ENCODE results near the gene ACMSD.
"Not testable (repeated sequence)": the region's sequence is repeated elsewhere in the genome, so short reads cannot be mapped to it uniquely, and the experiment has no call there.

ACMSD gene

DNA sequence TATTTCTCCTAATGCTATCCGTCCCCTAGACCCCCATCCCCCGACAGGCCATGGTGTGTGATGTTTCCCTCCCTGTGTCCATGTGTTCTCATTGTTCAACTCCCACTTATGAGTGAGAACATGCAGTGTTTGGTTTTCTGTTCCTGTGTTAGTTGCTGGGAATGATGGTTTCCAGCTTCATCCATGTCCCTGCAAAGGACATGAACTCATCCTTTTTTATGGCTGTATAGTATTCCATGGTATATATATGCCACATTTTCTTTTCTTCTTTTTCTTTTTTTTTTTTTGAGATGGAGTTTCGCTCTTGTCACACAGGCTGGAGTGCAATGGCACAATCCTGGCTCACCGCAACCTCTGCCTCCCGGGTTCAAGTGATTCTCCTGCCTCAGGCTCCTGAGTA, 9.2 kb downstream of the ACMSD start:
- DNase-seq (ENCODE audit: low read depth in 2 of 2) = not testable (repeated sequence)

DNA sequence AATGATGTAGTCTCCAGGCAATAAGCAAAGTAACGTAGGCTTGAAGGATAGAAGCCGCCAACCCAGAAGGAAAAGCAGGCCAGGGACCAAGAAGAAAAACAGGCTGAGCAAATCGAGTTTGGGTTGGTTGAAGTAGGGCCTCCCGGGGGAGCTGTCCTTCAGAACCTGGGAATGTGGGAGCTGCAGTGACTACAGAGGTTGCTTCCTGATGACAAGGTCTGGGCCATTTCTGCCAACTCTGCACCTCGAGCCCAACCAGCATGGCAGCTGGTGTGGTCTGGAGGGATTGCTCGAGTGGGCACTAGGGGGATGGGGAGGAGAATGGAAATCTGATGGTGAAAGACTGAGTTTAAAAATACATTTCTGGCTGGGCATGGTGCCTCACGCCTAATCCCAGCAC, 14.1 kb downstream of the ACMSD start:
- DNase-seq (ENCODE audit: low read depth in 2 of 2) = no peak

DNA sequence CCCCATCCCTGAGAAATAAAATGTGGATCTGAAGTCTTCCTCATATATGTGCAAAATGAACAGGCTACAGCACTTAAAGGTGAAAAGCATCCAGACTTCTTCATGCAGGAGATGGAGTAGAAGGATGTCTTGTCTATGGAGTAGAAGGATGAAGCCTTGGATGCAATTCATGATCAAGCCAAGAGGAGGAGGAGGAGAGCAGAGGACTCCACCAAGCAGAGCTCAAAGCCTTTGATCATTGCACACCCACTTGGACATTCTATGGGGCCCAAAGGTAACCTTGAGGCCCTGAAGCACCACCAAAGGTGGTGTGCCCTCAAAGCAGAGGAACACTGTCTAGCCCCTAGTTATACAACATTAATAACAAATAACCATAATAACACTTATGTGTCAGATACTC, 17.3 kb downstream of the ACMSD start:
- DNase-seq (ENCODE audit: low read depth in 2 of 2) = no peak

DNA sequence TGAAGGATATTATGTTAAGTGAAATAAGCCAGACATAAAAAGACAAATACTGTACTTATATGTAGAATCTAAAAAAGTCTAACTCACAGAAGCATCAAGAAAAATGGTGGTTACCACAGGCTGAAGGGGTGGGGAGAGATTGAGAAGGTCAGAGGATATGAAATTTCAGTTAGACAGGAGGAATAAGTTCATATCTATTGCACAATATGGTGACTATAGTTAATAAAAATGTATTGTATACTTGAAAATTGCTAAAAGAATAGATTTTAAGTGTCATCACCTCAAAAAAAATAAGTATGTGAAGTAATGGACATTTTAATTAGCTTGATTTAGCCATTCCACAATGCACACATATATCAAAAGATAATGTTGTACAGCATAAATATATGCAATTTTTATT, 19.8 kb downstream of the ACMSD start:
- DNase-seq (ENCODE audit: low read depth in 2 of 2) = no peak

DNA sequence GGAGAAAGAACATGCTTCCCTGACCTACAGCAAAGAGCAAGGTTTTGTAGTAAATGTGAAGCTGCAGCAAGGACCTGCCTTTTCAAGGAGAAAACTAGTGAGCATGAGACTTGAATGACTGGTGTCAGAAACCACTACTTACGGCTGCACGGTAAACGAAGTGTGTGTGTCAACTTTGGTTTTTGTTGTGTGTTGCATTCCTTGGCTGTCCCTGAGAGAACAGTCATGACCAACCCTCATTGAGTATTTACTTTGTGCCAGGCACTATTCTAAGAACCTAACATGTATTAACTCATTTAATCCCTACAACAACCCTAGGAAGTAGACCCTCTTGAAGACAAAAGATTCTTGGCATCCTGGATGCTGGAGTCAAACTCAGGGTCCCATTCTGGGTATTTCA, 22.8 kb downstream of the ACMSD start:
- no peak for DNase-seq (ENCODE audit: low read depth in 2 of 2)

DNA sequence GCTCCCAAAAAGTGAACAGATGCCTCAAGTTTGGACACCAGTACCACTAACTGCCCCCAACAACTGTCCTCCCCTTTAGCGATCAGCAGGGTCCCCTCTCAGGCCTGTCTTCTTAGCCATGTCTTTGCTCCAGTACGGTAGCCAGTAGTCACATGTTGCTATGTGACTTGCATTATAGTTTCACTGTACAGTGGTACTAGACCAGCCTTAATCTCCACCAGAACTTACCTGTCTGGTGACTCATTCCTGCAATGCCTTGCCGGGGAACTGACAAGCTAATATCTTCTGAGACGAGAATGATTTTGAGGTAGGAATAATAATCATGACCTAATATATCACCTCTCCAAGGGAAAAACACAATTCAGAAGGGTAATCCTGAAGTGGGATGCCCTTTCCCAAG, 23.7 kb downstream of the ACMSD start:
- no peak for DNase-seq (ENCODE audit: low read depth in 2 of 2)

DNA sequence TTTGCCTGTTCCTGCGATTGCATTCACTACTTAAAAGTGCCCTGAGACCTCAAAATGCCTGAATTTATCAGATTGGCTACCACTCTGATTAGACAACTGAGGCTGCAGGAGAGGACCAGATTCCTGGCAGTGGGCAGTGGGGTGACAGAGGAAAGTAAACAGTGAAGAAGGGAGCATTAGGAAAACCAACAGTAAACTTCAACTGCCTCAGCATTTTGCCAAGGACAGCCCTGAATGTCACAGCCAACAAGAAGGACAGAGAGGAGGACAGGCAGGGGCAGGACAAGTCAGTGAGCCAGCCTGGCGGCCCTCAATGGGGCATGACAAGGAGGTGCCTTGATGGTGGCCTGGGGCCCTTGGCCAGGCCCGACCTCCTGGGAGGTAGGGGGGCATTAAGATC, 24.3 kb downstream of the ACMSD start:
- DNase-seq (ENCODE audit: low read depth in 2 of 2) = no peak

DNA sequence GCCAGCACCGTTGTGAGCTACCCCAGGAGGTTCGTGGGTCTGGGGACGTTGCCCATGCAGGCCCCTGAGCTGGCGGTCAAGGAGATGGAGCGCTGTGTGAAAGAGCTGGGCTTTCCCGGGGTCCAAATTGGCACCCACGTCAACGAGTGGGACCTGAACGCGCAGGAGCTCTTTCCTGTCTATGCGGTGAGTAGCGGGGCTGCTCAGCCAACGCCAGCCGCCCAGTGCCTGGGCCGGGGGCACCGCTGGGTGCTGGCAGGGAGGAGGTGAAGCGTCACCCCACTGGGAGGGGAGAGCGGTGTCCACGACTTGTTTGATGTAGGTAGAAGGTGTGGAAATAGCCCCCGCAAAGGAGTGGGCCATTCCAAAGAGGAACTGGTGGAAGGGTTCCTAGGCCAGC, 25.0 kb downstream of the ACMSD start:
- no peak for DNase-seq (ENCODE audit: low read depth in 2 of 2)

DNA sequence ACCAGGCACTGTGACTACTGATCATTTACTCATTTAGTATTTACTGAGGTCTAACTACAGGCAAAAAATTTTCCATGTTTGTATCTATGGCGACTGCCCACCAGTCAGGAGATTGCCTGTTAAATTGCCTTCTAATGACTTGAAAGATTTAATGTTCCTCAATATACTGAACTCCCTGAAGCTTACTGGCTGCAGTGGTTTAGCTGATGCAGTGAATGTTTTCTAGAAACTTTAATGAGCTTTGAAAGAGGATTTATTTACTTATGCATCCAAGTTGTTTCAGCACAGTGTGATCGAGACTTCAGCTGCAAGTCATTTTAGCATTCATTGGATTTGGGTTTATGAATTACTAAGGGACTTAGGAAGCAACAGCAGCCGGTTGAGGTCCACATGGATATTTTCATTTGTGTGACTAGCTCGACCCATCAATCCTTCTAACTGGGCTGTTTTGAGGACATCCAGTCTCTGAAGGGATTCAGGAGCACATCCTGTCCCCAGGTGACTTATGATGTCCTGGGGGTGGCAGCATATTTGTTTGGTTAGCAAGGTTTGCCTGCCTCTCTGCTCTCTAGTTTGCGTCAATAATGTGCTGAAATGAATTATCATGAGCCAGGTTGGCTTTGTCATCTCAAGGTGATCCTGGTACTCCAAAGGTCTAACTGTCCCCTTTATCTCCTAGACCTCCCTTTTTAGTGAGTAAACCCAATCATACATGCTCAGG, 26.8 kb downstream of the ACMSD start:
- no peak for DNase-seq (ENCODE audit: low read depth in 2 of 2)

DNA sequence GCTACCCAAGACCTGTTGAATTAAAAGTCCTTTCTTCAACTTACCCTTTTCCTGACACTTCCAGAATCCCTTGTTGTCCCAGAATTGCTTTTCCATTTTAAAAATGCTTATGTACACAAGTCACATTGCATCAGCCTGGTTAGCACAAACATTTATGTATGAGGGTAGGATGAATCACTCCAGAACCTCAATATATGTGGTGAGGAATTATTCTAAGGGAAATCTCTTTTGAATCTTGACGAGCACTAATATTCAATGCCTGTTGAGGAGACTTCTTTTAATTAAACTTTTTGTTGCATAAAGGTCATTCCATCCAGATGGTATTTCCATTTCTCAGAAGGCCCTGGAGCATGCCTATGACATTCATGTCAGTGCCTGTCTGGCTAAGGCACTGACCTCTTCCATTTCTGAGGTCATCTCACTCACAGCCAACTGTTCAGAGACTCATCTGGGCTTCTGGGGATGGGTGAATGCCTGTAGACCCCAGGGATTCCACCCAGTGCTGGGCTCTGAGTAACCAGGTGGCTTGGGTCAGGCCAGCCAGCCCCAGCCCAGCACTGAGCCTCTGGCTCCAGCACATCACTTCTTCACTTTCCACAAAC, 28.2 kb downstream of the ACMSD start:
- peak; percentile 3 to 4 for DNase-seq (ENCODE audit: low read depth in 2 of 2)

DNA sequence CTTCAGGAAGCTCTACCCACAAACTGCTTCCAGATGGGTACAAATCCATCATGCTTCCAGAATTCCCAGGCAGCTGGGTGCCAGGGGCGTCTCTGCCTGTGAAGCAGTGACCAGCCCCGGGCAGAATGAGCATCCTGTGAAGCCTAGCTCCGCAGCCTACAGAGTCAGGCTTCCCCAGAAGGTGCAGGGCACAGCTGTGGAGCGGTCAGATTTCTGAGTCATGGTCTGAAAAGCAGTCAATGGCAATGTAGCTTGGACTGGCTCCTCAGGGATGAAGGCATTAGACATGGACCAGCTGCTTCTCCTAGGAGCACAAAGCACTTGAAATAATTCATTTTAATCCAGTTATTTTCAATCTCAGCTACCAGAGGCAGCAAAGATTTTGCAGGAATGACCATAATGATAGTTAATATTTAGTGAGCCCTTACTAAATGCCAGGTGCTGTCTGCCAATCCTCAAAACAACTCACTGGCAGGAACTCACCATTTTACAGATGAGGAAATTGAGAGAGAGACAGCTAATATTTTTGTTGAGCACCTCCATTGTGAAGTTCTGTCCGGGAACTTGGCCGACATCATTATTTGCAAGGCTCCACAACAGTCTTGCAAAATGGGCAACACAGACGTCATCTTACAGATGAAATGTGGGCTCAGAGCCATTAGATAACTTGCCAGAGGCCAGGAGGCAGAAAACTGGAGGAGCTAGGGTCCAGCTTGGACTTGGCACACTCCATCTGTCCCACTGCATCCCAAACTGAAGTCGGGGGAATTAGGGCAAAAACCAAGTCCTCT, 31.7 kb downstream of the ACMSD start:
- DNase-seq (ENCODE audit: low read depth in 2 of 2) = no peak

DNA sequence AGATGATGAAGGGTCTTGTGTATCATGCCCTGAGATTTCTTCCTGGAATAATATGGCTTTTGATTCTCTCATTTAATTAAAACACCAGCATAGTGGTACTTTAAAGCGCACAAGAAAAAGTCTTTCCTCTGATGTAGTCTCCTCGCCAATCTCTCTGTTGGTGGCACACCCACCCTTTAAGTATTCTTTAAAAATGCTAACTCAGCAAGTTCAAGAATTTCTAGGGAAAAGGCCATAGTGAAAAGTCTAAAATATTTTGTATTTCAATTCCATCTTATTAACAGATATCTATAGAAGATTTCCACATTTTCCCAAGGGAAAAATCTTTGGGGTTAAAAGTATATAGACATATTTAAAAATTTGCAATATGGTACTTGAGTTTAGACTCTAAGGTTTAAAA, 34.7 kb downstream of the ACMSD start:
- no peak for DNase-seq (ENCODE audit: low read depth in 2 of 2)

DNA sequence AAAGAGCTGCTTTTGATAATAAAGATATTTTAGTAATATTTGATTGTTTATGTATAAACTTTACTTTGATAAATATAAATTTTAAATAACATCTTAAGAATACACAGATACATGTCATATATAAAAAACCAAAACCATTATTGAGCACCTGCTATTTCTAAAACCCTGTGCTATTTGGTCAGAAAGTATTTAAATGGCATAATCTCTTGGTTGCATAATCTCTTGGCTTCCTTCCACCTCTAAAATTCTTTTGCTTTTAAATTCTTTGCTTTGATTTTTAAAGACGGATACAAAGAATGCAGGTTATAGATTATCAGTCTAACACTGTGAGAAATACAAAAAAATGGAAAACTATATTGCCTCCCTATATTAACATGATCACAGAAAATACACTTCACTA, 36.9 kb downstream of the ACMSD start:
- no peak for DNase-seq (ENCODE audit: low read depth in 2 of 2)

DNA sequence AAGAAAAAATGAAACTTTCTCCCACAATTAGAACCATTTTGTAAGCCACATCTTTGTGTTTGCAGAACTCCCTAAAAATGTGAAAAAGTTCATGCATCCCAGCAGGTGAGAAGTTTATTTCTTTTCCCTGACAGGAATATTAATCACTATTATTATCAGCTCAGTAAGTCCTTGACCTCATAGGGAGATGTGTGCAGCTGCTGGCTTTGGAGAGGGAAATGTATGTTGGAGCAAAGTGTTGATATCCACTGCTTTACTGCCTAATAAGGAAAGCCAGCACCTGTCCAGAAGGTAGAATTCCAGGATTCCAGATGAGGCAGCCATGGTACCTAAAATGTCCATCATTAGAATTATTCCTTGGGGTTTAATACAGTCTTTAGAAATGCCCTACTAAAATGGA, 44.4 kb downstream of the ACMSD start:
- no peak for DNase-seq (ENCODE audit: low read depth in 2 of 2)

DNA sequence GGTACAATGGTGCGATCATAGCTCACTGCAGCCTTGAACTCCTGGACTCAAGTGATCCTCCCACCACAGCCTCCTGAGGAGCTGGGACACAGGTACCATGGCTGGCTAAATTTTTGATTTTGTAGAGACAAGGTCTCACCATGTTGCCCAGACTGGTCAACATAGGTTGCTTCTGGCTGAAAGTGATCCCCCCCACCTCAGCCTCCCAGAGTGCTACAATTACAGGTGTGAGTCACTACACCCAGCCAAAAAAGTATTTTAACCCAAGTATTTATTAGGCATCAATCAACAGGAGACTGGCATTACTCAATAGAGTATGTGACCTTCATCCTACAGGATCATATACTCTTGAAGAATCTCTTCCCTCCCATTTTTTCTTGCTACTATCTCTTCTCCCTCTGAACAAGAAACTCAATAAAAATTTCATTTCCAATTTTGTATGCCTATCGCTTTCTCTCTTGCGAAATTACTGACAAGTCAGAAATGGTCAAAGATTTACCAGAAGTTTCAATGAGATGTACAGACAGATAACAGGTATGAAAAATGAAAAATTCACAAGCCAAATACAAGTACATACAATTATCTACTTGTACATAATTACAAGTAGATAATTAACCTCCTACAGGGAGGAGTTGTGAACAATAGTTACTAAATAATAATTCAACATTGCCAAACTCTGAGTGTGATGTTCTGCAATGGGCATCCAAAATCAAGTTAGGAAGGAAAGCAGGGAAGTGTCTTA, 45.3 kb downstream of the ACMSD start:
- DNase-seq (ENCODE audit: low read depth in 2 of 2) = no peak

DNA sequence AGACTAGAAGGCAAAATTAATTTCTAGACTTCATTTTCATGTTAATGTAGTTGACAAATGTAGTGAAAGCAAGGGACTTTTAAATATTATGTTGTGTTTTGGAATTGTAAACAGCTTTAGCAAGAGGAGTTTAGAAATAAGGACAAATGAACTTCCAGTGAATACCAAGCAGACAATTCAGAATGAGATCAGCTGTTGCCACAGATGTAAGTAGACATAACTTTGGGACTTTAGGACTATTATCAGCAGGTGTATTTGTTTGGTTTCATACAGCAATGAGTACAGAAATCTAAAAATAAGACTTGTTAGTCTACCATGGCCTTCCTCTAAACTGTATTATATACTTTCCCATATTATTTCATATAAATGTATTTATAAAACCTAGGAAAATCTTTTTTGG, 46.0 kb downstream of the ACMSD start:
- DNase-seq (ENCODE audit: low read depth in 2 of 2) = no peak

DNA sequence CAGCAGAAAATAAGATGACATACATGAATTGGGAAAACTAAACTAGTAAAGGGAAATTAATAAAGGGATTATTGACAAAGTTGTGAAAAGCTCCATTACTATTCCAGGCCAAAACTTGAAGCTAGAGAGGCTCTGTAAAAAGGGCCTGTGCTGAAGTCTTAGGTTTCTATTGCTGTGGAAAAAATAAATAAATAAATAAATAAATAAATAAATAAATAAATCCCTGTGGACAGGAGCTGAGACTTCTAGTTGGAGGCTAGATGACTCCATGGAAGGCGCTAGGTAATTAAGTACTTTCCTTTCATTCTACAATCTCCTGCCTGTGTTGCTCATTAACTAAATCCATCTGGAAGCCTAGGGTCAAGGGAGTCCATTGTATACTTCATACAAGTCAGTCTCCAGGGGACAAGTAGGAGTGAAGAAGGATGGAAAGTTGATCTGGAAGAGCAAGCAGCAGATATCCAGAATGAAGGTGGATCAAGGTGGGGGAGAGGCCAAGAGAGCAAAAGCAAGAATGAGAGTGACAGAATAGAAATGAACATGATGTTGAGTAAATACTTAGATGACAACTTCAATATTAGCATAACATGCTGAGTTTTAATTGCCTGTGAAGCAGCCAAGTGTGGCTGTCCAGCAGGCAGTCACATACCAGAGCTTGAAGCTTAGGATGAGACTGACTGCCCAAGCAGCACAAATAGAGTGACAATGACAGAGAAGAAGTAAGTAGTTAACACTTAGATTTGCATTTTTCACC, 54.0 kb downstream of the ACMSD start:
- DNase-seq (ENCODE audit: low read depth in 2 of 2) = no peak

DNA sequence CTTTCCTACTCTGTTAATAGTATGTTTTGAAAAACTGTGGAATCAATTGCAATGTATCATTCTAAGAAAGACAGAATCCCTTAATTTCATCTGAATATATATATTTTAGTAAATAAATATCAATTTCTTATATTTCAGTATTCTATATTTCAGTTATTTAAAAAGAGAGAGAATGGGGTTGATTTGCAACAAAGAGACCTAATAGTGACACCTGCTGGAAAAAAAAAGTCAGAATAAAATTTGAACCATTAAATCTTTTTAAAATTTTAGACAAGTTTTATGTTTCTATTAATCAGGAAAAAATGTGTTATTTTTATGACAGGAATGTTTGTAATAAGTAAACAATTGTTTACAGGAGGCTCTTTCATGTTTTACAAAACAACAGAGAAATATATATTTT, 59.5 kb downstream of the ACMSD start:
- DNase-seq (ENCODE audit: low read depth in 2 of 2) = no peak

DNA sequence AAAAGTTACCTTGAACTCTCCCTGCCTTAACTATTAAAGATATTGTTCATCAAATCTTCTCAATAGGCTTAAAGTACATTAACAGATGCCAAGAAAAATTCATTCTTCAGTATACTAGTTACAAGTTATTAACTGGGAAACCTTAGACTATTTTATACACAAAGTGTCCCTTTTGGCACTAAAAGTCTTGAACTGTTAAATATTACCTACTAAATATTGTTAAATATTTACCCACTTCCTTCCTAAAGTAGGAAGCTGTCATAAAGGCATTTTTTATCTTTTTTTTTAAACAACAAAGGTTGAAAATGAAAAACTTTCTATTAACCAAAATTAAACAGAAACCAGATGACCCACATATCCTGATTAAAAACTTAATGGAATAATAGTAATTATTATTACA, 60.8 kb downstream of the ACMSD start:
- DNase-seq (ENCODE audit: low read depth in 2 of 2) = no peak

DNA sequence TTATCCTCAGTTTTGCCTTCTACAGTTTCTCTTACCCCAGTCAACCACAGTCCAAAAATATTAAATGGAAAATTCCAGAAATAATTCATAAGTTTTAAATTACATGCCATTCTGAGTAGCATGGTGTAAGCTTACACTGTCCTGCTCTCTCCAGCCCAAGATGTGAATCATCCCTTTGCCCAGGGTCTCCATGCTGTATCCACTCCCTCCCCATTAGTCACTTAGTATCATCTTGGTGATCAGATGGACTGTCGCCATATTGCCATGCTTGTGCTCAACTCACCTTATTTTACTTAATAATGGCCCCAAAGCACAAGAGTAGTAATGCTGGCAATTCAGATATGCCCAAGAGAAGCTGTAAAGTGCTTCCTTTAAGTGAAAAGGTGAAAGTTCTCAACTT, 61.7 kb downstream of the ACMSD start:
- DNase-seq (ENCODE audit: low read depth in 2 of 2) = peak in 1 of 2 experiments; percentile 6

DNA sequence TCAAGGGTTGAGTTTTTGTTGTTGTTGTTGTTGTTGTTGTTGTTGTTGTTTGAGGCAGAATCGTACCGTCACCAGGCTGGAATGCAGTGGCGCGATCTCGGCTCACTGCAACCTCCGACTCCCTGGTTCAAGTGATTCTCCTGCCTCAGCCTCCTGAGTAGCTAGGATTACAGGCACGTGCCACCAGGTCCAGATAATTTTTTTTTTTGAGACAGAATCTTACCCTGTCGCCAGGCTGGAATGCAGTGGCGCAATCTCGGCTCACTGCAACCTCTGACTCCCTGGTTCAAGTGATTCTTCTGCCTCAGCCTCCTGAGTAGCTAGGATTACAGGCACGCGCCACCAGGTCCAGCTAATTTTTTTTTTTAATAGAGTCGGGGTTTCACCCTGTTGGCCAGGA, 65.3 kb downstream of the ACMSD start:
- not testable (repeated sequence) for DNase-seq (ENCODE audit: low read depth in 2 of 2)

DNA sequence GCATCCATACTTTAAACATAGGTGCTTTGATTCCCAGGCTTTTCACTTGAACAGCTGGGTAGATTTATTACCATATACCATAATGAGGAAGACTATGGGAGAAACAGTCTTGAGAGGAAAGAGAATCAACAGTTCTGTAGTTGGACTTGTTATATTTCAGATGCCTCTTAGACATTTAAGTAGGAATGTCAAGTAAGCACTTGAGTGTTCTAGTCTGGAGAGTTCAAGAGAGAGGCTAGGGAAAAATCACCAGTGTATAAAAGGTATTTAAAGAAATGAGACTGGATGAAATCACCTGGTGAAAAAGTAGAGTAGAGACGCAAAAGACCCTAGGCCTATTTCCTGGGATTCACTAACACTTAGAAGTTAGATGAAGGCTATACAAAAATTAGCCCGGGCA, 66.8 kb downstream of the ACMSD start:
- DNase-seq (ENCODE audit: low read depth in 2 of 2) = no peak
